Measurements from ENCODE around the gene NR1H3.

DNA sequence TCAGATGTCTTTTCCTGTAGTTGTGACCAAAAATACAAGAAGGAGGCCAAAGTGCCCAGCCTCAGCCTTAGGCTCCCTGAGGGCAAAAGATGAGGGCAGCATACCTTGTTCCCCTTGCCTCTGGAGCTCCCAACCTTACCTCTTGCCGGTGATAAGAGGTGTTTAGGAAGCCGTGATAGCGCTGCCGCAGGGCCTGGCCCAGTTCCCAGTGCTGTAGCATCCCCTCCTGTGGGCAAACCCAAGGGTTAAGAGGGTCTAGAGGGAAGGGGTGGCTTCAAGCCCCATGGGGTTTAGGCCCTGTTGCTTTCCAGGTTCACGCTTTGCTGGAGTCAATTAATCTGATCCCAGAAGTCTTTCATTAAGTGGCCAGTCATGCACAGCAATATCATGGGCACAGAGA lies 10.3 kb upstream of the NR1H3 start:
- TF ChIP-seq, protein P1, sequence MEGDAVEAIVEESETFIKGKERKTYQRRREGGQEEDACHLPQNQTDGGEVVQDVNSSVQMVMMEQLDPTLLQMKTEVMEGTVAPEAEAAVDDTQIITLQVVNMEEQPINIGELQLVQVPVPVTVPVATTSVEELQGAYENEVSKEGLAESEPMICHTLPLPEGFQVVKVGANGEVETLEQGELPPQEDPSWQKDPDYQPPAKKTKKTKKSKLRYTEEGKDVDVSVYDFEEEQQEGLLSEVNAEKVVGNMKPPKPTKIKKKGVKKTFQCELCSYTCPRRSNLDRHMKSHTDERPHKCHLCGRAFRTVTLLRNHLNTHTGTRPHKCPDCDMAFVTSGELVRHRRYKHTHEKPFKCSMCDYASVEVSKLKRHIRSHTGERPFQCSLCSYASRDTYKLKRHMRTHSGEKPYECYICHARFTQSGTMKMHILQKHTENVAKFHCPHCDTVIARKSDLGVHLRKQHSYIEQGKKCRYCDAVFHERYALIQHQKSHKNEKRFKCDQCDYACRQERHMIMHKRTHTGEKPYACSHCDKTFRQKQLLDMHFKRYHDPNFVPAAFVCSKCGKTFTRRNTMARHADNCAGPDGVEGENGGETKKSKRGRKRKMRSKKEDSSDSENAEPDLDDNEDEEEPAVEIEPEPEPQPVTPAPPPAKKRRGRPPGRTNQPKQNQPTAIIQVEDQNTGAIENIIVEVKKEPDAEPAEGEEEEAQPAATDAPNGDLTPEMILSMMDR (IDR thresholded peaks at IDR 0.05) = no peak
- TF ChIP-seq POLR2A (IDR thresholded peaks at IDR 0.05) = no peak
- TF ChIP-seq POLR2AphosphoS5 (IDR thresholded peaks at IDR 0.05) = no peak
